ENCODE results near the gene RGS13.

RGS13 gene

DNA sequence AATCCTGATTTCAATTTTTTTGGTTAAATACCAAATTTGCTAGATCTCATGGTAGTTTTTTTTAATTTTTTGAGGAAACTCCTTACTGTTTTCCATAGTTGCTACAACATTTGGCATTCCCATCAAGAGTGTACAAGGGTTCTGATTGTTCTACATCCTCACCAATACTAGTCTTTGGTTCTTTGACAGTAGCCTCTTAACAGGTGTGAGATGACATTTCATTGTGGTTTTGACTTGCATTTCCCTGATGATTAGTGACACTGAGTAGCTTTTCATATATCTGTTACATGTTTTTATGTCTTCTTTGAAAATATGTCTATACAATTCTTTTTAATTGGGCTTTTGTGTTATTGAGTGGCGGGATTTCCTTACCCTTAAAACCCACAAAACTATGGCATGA, 20.9 kb upstream of the RGS13 start:
- intact Hi-C loops (cut with DNase I): no loop called here
- no peak for DNase-seq

DNA sequence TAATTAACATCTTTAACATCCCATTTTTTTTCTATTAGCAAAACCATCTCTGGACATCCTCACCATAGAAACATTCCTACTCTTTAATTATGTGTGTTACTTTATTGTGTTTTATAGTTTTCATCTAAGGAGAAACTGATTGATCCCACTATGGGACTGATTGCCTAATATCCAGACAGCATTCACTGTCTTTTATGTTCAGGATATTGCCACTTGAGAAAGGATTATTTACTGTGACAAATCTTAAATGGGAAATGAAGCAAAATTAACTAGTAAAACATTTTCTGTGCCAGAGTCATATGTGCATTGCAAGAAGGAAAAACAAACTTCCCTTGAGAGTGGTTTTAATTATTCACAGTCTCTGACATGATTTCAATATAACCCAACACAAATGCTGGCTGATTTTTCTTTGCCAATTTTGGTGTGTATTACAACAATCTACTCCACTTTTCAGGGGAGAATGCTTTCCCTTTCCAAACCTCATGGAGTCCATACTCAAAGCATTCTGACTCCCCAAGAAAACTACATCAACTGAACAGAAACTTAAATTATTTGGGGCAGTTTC, 15.8 kb upstream of the RGS13 start:
- no peak for DNase-seq
- intact Hi-C loops (cut with DNase I): no loop called here

DNA sequence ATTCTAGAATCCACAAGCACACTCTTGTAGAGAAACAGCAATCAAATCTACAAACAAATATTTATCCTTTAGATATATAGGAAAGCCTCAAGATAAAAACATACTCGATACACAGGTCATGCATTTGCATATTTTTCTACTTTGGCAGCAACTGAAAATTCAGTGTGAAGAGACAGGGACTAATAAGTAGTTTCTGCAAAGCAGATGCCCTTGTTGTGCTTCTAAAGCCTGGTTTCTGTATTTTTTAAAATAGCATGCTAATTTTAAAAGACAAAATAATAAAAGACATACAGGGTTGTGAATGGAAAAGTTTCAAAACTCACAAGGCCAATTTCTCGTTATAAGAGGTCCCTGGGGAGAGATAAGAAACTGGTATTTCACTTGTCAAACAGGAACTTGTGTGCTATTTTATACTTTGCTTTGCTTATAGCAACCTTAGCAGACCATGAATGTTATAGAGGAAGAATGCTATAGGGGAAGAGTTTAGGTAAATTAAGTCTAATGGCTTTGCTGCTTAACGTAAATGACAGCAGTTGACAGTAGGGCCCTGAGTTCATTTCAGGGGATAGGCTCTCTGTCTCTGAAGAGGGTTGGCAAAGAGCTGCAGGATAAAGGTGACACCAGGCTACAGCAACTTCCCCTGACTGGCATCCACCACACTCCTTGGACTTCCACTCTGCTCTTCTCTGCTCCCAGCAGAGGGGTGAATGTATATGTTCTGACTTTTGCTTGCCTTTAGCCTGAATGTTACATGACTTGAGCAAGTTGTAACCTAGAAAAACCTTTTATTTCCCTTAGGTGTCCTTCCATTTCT, 9.4 kb upstream of the RGS13 start:
- intact Hi-C loops (cut with DNase I): no loop called here
- DNase-seq: no peak

DNA sequence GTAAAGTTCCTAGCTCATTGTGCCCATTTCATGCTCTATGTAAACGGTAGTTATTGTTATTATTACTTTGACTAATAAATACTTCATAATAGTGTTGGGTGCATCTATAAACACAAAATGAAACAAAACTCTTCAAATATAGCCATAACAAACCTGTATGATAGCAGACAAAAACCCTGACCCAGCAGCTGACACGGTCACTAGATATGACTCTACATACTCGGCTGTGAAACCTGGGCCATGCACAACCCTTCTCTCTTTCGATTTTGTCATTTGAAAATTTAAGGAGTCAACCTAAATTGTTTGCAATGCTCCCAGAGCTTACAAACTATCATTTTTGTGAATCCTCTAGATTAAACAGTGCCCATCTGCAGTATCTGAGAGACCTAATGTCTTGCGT, 8.0 kb upstream of the RGS13 start:
- DNase-seq: no peak
- intact Hi-C loops (cut with DNase I): no loop called here

DNA sequence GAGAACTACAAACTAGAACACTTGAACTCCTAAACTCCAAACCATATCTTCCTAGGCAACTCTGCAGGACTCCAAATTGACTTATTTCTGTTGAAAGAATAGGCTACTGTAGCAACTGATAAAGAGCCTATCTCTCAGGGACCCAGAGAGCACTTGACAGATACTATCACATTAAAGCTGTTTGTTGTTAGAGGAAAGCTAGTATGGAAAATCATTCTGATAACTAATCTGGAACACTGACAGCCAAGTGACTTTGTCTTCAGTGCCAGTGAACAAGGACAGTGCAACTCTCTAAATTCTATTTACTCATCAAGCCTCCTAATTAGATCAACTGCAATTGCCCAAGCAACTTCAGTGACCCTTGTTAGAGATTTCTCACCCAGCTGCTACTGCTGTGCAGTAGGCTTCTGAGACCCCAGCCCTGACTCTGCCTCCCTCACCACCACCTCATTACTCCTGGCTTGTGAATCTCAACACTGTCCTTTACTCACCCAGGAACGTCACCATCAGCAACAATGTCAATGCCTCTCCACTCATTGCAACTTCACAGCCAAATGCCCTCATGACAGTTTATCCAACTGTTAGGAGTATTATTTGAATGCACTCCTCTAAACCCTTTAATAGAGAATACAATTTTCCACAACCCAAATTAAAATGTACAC, 7.4 kb upstream of the RGS13 start:
- intact Hi-C loops (cut with DNase I): no loop called here
- no peak for DNase-seq

DNA sequence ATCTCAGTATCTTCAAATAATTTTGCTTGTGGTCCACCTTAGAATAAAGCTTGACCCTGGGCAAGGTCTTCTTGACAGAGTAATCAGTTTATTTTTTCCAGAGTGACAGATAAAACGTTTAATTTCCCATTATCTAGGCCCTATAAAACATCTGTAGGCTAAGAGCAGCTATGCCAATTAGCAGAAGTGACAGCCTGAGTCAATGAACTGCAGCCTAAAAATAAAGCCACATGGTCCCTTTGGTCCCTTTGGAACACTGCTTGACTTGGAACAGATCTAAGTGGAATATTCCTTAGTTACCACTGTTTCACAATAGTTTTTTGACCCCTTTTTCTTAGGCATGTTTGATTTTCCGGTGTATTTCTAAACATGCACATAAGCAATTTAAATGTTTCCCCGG, 6.3 kb upstream of the RGS13 start:
- intact Hi-C loops (cut with DNase I): no loop called here

DNA sequence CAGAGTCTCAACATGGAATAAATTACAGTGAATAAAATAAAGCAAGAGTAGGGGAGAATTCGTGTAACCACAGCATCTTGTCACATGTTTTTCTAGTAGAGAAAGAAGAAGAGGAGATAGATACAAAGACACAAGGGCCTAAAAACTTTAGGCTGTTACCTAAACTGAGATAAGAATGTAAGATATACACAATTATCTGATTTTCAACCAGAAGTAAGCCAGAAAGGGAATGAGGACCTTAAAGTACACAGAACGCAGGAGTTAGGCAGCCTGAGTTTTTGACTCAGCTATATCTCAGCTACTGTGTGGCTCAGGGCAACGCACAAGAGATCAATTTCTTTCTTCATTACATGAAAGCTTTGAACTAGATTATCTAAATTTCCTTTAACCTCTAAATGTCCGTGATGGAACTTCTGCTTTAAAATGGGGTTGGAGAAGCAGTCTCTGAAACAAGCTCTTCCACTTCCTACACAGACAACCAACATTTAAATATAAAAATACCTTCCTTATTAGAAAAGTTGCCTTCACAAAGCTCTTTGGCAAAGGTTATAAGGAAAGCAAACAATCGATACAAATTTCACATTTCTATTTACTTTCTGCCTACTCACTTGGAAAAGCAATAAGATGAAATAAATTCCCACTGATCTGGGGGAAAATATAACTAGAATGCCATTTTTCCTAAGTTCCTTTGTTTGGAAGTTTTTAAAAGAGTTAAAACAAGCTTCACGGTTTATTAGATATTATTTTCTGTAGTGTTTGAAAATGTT, 5.2 kb upstream of the RGS13 start:
- no peak for DNase-seq
- intact Hi-C loops (cut with DNase I): no loop called here

More for the DNA sequence above, 6.3 kb upstream of the RGS13 start:
- no peak for DNase-seq

DNA sequence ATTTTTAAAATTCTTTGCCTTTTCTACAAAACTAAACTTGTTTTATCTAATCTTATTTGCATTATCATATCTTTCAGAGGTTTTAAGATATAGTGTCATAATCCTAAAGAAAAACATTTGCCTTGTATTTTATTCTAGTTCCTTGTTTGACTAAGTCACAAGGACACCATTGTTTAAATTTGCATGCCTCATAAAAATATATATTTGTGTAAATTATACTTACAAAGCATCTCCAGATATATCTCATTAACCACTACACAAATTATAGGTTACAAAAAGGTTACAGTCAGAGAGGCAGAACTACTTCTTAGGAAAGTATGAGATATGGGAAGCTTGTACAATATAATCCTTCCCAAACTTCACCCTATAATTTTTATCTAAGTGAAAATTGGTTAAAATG, 4.2 kb upstream of the RGS13 start:
- no peak for DNase-seq
- intact Hi-C loops (cut with DNase I): no loop called here

DNA sequence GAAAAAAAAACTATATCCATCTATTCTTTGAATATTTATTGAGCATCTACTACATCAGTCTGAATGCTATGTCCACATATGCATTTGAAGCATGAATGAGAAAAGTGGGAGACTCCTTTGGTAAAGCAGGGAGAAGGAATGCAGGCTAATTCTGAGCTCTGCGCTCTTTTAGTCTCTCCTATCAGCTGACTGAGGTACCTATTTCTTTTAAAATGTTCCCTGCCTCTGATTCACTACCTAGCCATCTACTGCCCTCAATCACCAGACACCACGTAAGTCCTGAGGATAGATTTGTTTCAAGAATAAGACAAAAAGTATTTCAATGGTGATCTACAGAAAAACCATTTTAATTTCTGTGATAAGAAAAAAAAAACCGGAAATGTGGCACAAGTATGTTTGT, 3.8 kb upstream of the RGS13 start:
- DNase-seq: no peak

DNA sequence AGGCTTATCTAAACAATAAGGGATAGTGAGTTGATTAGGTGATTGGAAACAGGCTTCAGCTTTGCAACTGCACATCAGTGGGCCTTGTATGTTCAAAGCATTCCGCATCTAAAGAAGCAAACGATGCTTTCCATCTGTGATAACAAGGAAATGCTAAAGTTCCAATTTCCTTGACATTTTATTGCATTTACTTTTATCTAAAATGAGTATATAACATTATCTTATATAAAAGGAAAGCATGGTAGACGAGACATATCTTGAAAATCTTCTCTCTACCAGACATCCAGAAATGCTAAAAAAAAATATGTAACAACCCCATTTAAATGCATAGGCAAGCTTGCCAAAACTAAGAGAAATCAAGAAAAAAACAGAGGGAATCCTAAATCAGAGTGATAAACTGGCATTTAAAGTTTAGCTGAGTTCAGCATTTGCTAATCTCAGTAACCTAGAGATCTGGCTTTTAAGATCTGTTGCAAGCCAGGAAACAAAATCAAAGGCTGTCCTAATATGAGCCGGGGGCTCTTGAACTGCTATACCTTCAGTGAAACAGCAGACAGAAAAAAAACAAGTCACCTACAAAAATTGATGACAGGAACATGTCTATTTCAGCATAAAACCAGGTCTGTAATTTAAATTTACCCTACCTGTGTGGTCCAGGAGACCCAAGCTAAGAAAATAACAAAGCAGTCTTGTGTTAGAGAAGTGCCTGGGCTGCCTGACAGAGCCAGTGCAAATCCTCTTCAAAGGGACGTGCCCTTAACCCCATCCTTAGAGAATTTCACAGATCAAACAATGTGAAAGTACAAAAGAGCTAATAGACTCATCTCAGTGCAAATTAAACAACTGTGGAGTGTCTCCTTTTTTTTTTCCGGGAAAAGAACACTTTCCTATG, 3.1 kb upstream of the RGS13 start:
- DNase-seq: no peak
- intact Hi-C loops (cut with DNase I): no loop called here

More for the DNA sequence above, 3.8 kb upstream of the RGS13 start:
- intact Hi-C loops (cut with DNase I): no loop called here

DNA sequence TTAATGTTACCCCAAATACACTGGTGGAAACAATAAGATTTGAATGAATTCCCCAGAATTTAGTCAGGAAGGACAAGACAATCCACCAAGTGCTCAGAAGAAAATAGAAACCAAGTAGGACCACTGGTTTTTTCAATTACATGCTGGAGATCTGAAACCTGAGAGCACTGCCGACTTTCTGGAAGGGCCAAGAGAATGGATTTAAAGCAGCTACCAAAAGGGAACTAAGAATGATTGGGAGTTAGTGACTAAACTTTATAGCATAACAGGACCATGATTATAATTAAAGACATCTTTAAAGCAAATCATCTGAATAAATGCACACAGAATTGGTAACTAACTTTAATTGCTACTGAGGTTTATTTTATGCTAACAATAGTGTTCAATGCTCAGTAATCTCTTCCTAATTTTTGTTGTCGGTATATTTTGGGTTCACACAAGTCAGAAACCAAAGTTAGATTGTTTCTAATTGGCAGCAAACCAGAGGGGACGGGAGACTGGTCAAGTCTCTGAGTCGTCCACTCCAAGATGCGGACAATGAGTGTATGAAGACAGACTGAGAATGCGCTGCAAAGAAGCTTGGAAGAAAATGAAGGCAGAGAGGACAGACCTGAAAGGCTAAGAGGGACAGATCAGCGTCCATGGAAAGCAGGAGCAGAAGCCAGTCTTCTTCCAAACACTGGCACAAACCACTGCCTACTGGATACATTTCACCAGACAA, 2.3 kb upstream of the RGS13 start:
- intact Hi-C loops (cut with DNase I): no loop called here

DNA sequence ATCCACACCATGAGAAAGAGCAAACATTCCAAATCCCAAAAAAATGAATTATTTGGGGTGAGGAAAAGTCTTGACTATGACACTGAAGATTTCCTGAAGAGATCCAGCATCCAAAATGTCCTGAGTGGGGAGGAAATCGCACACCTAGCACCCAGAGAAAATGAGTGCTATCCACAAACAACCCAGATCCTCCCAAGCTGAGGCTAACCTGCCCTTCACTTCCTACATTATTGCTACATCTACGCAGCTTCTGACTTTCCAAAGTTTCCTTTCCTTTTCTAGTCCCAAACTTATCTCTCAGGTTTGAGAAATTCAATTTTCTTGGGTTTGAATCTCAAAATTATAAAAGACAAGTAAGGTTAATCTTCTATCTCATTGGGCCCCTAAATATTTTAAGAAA, 906 bp upstream of the RGS13 start:
- no peak for DNase-seq
- intact Hi-C loops (cut with DNase I): no loop called here

More for the DNA sequence above, 2.3 kb upstream of the RGS13 start:
- DNase-seq: no peak

DNA sequence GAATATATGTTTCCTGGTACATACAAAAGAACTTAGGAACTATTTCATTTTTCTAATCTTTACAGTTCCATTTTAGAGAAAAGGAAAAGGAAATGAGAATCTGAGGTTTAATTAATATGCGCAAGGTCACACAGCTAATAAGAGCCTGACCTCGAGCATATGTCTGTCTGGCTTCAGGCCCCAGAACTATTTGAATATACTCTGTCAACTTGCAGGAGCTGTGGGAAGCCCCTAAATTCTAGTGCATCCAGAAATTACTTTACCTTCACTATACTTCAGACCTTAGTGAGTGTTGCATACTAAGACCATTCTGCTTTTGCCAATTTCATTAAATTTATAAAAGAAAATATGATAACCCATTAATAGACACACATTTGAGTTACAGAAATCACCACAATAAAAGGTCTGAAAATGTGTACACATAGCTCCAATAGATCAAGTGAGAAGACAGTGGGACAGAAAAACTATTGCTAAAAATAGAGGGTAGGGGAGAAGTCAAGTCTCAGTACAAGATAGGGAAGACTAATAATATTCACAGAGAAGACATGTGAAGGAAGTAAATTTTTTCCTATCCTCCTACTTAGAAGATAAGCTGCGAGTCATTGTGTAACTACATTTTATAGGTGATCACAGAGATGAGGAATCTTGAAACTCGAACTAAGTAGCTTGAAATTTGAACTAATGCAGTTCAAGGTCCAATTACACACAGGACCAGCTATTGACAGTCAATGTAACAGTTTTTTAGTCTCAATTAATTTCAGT, 3.8 kb downstream of the RGS13 start:
- no peak for DNase-seq
- intact Hi-C loops (cut with DNase I): no loop called here

DNA sequence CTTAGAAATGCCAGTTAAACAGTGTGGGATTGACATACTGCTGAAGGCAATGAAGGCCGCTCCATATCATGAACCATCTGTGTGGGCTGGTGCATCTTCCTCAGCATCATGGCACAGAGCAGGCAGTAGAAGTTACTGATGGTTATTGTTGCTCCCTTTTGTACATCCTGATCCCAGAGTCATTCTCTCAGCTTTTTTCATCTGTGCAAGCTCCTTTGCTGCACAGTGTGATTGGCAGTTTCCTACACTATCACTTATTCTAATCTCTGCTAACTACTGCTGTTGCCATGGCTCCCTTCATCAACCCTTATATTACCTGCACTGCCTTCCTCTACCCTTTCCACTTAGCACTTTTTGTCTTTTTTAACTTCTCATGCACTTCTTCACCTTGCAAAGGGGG, 16.2 kb downstream of the RGS13 start:
- intact Hi-C loops (cut with DNase I): no loop called here
- DNase-seq: peak in 26 of 42 donors; percentile 2 to 75 (median 28)

DNA sequence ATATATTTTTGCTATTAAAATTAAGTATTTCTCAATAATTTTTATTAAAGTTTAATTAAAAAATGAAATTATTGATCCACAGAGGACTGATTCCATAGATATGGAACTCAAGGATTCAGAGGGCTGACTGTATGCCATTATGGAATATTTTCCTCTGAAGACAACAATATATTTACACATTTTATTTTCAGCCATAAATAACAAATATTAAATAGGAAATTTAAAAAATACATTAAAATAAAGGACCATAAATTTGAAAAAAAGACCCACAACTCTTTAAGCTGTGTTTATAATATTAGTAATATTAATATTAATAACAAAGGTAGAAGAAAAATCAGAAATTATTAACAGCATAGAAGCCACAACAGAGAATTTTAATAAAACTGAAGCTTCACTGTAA, 18.2 kb downstream of the RGS13 start:
- intact Hi-C loops (cut with DNase I): no loop called here
- DNase-seq: no peak

DNA sequence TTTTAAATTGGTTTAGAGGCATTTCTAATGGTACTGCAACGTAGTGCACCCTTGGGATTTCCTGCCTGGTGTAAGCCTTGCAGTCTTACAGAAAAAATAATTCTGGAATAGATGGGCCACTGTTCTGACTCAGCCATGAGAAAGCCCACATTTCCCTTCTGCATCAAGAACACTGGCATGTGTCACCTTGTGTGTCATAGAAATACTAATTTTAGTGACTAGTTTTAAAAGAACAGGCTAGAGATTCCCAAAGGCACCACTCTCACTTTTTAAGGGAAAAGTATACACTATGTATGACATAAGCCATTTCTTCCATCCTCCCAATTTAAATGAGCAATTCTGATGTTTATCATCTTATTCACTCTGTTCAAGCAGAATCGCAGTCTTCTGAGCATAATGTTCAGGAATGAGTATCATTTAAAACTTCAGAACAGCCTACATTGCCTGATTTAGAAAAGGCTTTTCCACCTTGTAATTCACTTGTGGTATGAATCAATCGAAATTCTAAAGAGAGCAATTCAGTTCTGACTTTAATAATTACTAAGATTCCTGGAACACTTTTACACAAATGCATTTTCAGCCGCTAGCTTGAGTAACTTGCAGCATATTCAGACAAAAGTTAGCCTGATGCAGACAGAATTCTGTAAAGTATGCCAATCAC, 18.8 kb downstream of the RGS13 start:
- peak in 24 of 42 donors; percentile 4 to 73 (median 25) for DNase-seq
- intact Hi-C loops (cut with DNase I): no loop called here

DNA sequence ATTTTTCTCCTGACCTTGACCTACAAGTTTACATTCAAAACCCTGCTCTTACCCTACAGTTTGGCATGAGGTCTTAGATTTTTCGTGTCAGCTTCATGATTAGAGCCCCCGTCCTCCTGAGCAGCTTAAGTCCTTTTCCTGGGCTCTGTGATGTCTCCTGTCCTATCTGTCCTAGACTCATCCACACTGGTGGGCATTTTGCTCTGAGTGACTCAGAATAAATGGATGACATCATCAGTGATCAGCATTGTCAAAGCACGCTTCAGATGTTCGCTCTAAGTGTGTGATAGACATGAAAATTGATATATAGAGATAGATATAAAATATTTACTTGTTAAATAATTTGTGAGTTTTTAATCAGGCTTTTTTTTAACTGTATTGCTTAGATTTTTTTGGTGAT, 21.8 kb downstream of the RGS13 start:
- no peak for DNase-seq
- intact Hi-C loops (cut with DNase I): no loop called here
